Activated T-cell treated with anti-CD3 and anti-CD28 coated beads for 1 hour (primary cell): ENCODE results near the gene CALN1.
"Not testable (repeated sequence)": the region's sequence is repeated elsewhere in the genome, so short reads cannot be mapped to it uniquely, and the experiment has no call there.

Experiments used
- DNase-seq: peaks from one replicate; pipeline ENCODE4 v3.0.0-alpha.2; 2020; ENCODE audit warnings: low read depth

Gene CALN1

DNA sequence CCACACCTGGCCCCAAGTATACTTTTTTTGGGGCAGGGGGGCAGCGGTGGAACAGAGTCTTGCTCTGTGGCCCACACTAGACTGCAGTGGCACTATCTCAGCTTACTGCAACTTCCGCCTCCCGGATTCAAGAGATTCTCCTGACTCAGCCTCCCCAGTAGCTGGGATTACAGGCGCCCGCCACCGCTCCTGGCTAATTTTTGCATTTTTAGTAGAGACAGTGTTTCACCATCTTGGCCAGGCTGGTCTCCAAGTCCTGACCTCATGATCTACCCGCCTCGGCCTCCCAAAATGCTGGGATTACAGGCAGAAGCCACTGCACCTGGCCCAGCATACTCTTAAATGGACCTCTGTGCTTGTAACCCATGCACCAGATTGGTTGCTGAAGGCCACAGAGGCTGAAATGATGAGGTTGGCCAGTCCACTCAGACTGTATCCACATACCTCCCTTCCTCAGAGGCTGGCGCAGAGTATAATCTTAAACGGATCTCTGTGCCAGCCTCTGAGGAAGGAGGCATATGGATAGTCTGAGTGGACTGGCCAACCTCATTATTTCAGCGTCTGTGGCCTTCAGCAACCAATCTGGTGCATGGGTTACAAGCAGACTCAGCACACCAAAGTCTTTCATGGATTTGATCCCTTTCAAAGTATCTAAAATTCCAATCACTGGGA lies 3.0 kb downstream of the CALN1 start:
- DNase-seq, result no peak

DNA sequence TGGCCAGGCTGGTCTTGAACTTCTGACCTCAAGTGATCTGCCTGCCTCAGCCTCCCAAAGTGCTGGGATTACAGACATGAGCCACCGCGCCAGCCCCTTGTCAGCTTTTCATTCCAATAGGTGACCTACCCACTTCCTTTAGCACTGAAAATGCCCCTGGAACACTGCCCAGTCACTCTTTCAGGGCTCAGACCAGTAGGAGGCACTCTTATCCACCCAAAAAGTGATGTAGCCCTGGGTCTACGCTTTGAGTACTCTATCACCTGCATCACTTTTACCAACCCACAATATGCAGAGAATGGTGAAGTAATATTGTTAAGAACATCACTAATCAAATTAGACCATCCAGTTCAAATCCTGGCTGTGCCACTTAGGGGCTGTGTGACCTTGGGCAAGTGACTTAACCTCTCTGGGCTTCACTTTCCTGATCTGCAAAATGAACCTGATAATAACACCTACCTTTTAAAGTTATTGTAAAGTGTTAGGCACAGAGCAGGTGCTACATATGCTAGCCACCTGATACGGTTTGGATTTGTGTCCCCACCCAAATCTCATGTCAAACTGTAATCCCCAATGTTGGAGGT lies 5.2 kb downstream of the CALN1 start:
- DNase-seq, result no peak

DNA sequence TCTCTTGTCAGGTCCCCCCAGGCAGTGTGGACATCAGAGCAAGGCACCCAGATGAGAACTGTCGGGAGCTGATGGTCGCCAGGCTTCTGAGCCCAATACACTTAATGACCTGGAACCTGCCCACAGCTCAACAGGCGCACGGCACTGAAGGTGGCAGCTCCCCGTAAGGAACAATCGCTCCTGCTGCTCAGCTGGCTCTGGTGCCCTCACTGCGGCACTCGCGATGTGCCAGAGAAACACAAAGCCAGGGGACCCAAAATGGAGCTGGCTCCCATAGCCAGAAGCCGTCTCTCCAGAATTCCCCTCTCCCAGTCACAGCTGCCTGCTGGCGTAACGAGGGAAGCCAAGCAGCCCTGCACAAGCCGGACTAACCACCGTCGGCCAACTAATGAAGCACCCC lies 6.3 kb downstream of the CALN1 start:
- DNase-seq, result no peak

DNA sequence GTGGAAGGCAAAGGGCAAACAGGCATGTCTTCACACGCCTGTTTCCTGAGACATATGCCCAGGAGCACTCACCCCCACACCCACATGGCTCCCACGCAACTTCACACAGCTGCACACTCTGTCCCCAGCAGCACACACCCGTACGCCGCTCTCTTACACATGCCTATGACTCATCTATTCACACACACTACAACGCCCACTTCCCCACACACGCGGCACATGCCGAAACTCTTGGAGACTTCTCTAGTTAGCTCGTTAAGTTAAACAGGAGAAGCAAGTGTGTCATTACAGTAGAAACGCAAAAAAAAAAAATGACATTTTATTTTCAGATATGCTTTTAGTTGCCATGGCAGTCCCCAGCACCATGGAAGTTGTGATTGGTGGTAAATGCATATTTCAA lies 6.7 kb downstream of the CALN1 start:
- DNase-seq, result no peak

DNA sequence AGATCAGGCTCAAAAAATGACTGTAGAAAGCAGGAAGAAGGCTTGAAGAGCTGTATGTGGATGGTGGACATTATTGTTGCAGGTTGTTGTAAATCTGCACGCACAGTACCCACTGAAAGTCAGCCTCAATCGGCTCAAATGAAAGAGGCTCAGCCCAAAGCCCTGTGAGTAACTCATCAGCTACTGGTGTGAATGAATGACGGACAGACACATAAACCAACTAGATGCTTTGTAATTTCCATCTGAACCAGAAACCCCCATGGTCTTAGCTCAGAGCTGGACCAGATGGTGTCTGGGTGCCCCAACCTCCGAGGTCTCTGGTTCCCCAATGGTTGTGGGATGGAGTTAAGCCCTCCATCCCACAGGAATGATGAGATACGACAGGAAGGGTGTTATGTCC lies 7.4 kb downstream of the CALN1 start:
- no peak for DNase-seq

DNA sequence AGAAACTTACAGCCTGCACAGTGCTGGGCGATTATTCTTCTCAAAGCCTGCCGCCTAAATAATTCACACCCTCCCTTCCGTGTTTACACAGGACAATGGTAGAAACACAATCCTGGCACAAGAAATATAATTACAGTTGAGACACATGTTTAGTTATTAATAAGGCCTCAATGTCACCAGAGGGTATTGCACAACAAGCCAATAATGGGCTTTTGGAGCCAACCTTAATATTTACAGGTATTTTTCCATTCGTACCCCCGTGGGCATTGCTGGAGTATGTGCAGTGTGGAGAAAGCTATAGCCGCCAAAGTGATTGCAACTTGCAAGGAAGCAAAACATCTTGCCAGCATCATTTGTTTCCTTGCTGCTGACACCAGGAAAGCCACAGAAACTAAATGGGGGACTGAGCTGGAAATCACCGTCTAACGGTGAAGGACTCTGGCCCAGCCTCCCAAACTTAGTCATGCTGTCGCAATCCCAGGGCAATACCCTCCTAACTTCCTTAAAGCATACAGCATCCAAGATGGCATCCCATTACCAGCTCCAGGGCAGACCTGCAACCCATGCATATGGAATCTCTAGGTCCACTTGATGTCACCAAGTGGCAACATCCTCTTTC lies 8.6 kb downstream of the CALN1 start:
- DNase-seq, result no peak

DNA sequence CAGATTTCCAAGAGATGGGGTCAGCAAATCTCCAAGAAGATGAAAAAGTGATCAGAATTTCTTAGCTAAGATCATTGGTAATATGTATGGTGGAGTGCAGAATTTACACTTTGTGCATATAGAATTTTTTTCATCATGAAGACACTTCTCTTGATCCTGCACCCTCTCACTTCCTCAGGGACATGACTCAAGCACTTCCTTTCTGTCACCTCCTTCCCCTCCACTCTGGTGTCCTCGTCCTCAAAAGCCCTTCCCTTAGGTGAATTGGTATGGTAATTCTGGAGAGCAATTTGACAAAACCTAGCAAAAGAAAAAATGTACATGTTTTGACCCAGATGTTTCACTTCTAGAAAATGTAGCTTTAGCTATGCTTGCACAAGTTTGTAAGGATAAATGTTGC lies 18.1 kb downstream of the CALN1 start:
- DNase-seq, result no peak

DNA sequence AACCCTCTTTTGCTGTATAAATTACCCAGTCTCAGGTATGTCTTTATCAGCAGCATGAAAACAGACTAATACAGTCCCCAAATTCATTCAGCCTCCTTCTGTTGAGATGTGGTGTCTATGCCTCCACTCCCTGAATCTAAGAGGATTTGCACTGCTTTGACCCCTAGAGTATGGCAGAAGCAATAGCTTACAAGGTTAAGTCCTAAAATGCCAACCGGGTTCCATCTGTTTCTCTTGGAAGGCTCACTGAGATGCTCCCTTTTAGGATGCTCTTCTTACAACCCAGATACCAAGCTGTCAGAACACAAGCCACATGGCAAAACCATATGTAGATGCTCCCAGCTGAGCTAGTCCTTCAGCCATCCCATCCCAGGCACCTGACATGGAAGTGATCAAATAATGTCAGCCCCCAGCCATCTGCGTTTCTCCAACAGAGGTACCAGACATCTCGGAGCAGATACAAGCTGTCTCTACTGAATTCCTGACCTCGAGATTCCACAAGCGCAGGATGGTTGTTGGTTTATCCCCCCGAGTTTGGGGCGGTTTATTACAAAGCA lies 20.2 kb downstream of the CALN1 start:
- no peak for DNase-seq

DNA sequence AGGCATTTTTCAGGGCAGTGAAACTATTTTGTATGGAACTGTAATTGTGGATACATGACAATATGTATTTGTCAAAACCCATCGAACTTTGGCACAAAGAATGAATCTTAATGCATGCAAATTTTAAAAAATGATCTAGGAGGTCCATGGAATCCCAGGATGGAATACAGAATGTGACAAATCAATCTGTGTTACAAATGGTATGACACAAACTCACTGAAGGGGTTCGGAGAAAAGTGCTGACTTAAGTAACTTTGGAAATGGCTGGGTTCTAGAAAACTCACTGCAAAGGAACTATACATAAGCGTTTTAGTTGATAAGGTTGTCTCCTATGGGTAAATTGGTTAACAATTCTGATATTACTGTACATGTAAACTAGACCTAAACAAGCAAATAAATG lies 26.0 kb downstream of the CALN1 start:
- DNase-seq, result no peak

DNA sequence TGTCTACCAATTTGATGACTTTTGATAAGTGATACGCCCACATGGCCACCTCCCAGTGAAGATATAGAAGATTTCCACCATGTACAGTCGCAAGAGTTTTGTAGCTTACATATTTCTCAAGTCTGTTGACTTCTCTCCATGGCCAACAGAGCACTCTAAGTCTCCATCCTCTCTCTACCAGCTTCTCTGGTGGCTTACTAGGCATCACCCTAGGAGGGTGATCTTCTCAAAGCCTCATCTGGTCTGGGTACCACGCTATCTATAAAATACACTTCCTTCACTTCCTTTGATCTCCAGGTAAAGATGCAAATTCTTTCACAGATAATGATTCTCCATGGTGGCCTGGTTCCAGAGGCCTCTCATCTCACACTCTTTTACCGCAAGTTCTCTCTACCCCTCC lies 49.9 kb downstream of the CALN1 start:
- DNase-seq, result no peak

DNA sequence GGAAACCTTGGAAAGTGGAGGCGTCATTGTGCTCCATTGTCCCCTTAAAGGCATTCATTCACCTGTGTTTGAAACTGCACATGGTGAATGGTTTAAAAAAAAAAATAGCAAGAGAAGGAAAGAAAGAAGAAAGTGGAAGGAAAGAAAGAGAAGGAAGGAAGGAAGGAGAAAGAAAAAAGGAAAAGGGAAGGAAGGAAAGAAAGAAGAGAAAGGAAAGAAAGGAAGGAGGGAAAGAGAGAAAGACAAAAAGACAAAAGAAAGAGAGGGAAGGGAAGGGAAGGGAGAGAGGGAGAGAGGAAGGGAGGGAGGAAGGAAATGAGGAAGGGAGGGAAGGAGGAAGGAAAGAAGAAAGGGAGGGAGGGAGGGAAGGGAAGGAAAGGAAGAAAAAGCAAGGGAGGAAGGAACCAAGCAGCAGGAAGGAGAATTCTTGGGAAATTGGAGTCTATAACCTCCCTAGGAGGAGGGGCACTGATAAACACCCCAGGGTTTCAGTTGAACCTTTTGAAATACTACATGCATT lies 66.9 kb downstream of the CALN1 start:
- no peak for DNase-seq

DNA sequence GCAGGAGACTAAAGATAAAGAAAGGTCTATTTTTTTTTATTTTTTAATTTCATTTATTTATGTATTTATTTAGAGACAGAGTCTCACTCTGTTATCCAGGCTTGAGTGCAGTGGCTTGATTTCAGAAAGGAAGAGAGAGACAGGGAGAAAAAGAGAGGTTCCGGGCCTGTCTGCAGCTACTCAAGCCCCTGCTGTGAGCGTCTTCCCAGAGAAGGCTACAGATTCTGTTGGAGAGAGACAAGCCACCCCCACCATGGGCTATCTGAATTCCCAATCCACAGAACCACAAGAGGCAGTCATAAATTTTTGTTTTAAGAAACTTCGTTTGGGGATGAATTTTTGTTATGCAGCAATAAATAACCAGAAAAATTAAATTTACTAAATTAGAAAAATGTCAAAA lies 68.1 kb downstream of the CALN1 start:
- DNase-seq, result no peak

DNA sequence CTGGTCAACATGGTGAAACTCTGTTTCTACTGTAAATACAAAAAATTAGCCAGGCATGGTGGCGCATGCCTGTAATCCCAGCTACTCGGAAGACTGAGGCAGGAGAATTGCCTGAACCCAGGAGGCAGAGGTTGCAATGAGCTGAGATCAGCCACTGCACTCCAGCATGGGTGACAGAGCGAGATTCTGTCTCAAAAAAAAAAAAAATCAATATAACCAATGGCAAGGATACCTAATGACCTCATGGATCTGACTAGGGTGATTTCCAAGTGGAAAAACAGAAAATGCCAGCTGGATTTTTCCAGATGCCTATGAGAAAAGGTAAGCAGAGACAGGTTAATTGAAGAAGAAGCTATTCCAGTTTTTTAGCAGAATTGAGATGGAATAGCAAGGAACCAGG lies 68.8 kb downstream of the CALN1 start:
- not testable (repeated sequence) for DNase-seq

DNA sequence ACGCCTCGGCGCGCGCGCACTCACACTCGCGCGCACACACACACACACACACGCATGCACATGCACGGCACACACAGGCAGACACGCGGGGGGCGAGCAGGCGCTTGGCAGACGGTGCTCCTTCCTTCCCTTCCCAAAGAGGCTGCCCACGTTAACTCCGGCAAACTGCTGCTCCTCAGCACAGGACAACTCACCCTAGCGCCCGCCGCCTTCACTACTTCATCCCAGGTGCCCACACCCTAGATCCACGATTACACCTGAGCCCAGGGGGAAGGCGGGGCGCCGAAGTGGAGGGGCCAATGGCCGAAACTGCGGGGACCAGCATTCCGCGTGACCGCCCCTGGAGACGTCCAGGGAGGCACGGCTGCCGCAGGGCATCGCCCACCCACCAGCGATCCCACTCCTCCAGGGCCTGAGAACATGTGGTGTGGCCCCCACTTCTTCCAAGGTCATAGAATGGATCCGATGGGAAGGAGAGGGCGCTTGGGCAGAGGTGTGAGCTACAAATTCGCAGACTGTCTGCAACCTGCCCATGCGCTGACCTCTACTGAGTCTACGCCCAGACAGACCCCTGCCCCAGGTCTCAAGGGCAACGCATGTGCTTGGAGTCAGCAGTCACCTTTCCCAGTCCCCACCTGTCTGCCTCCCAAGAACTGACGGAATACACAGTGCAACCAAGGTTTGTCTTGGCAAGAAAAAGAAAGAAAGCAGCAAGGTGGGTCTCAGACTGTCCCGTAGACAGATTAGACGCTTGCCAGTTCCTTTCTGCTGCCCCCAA lies 74.6 kb downstream of the CALN1 start:
- DNase-seq, result no peak

DNA sequence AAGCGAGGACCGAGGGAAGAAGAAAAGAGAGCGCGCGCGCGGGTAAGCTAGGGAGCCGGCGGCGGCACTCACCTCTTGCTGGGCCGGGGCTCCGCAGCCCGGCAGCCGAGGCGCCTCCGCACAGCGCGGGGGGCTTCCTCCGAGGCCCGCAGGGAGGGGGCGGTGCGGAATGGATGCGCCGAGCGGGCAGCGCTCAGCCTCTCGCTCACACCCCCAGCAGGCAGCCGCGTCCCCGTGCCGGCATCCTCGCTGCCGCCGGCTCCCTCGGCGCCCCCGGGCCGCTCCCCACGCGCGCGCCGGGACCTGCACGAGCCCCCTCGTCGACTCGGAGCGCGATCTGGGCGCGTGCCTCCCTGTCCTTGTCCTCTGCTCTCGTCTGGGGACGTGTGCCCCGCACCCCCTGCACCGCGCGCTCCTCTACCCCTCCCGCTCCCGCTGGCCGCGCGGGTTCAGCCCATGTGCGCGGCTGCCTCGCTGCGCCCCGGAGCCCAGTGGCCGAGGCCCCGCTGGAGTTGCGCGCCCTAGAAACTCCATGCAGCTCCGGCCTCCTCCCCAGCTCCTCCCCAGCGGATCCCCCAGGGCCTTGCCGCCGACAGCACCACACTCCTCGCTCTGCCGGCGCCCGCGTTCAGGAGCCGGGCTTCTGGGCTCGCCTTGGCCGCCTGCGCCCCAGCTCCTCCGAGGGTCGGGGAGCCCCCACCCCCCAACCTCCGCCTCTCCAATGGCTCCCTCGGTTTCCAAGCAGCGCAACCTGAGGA lies 75.3 kb downstream of the CALN1 start:
- DNase-seq, result no peak

DNA sequence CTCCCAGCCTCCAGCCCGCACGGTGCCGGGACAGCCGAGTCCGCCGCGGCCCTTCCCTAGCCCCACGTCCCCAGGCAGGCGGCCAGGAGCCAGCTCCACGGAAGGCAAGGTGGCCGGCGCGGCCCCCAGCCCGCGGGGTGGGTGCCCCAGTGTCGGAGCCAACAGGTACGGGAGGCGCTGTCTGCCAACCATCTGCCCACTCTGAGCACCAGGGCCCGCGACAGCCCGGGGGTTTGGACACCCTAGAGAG lies 75.8 kb downstream of the CALN1 start:
- no peak for DNase-seq

DNA sequence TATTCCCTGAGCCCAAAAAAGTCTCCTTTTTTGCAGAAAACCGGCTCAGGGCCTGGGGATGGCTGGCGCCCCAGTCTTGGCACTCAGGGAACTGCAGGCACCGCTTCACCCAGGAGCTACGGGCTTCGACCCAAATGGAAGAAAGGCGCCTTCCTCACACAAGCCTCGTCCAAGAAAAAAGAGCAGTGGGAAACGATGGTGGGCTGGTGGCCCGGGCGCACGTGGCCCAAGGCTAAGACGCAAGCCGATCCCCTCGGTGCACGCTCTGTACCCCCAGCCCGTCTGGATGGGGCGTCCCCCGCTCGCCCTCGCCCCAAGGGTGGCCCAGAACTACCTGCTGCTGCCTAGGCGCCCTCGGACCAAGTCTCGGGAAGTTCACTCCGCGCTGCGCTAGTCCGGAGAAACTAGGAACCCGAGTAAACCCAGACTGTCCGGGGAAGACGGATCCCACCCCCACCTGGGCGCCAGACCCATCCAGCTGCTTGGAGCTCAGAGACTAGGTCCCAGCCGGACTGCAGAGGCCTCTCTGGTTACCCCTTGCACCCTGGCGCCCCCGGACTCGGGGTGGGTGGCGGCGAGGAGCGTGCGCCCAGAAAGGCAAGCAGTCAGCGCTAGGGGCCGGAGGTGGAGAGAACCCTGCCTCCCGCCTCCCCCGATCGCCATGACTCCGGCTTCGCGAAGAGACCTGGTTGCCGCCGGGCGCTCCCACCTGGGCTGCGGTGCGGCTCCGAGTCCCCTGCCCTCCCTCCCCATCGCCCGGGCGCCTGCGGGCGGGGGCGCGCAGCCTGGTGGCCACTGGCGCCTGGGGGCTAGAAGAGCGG lies 76.4 kb downstream of the CALN1 start:
- DNase-seq, result no peak

DNA sequence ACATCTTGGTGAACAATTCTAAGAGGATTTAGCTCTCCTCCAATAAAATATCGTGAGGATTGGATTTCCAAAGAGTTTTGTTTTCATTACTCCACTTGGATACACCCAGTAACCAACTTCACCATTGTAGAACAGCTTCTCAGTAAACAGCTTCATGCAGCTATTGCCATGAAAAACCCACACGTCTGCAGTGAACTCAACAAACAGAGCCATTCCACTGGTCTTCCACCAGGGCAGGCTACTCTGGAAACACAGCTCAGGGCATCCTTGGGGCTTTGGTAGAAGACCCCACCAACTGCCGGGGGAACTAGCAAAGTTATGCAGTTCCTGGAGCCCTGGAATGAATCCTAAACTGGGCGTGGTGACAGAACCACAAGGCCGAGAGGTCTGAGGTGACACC lies 77.4 kb downstream of the CALN1 start:
- no peak for DNase-seq

DNA sequence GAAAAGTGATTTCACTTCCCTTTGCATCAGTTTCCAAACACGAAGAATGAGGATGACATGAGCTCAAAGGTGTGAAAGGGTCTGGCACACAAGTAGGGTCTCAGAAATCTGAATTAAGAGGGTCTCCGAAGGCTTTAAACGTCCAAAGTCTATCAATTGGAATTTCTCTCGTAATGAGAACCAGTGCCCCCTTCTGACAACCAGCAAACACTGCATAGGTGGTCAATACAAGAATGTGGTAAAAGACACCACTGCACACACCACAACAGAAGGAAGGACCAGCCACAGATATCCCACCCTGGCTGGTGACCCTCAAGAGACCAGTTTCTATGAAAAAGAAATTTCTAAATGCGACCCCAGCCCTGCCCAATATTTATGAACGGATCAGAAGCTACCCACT lies 78.1 kb downstream of the CALN1 start:
- DNase-seq, result no peak

DNA sequence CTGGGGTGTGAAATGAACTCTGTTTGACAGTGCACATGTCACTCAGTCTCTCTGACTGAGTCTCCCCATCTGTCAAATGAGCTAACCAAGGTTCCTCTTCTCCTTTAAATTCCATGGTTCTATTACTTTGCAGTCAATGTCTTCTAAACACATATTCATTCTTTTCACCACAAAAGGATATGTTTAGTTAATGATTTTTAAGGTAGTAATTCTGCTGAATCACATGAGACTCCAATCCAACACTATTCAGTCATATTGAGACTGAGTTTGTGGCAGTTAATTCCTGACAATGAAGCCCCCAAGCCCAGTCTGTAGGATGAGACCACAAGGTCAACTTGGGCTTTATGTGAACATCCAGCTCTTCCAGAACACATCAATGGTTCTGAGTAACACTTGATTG lies 85.3 kb downstream of the CALN1 start:
- DNase-seq, result no peak

DNA sequence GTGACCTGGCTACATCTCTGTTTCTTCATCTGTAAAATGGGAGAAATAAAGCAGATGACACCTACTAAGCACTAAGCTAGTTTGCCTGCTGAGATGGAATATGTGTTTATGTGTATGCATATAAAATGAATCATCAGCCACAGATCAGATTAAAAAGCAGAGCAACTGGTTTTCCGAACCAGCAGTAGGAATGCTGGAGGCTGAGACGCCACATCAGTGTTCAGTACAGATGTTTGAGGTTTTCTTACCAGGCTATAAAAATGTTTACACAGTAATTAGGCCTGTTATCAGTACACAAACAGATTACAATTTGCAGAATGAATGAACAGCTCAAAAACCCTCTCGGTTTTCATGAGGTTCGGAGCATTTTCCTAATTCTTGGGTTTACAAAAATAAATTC lies 85.8 kb downstream of the CALN1 start:
- DNase-seq, result no peak
